Endothelial cell of umbilical vein (primary cell): ENCODE data around the gene BANK1.
"Not testable (repeated sequence)": the region's sequence is repeated elsewhere in the genome, so short reads cannot be mapped to it uniquely, and the experiment has no call there.

ENCODE experiments used
- EZH2 ChIP-seq: IDR thresholded peaks from 2 replicates; pipeline ENCODE4 v1.6.1; 2012; ENCODE audit warnings: borderline replicate concordance, low read depth, mild to moderate bottlenecking, moderate library complexity, low read length, inconsistent platforms; ENCODE audit not compliant: severe bottlenecking
- JUN ChIP-seq: IDR thresholded peaks from 2 replicates; pipeline ENCODE4 v1.6.1; 2011; ENCODE audit warnings: borderline replicate concordance, low read depth; ENCODE audit not compliant: insufficient read length, insufficient read depth
- POLR2AphosphoS5 ChIP-seq: IDR thresholded peaks from 2 replicates; pipeline ENCODE4 v1.6.1; 2012; ENCODE audit warnings: low read depth, mild to moderate bottlenecking, control low read depth, low read length, moderate library complexity; ENCODE audit not compliant: insufficient read depth
- TF ChIP-seq, protein P1 (sequence below), 2 donors: IDR thresholded peaks; 1 replicate in 1 of 2; 2 replicates in 1 of 2; pipeline ENCODE4 v1.5.1; 2011; ENCODE audit warnings: low read length in 2 of 2, mild to moderate bottlenecking in 2 of 2, moderate library complexity in 2 of 2, control low read depth in 1 of 2, inconsistent platforms in 1 of 2, low read depth in 1 of 2; ENCODE audit not compliant: insufficient read depth in 1 of 2; ENCODE audit errors: extremely low read depth in 1 of 2
- TF ChIP-seq, protein P2 (sequence below): IDR thresholded peaks from 2 replicates; pipeline ENCODE4 v1.6.1; 2011; ENCODE audit not compliant: insufficient read depth, insufficient read length

DNA sequence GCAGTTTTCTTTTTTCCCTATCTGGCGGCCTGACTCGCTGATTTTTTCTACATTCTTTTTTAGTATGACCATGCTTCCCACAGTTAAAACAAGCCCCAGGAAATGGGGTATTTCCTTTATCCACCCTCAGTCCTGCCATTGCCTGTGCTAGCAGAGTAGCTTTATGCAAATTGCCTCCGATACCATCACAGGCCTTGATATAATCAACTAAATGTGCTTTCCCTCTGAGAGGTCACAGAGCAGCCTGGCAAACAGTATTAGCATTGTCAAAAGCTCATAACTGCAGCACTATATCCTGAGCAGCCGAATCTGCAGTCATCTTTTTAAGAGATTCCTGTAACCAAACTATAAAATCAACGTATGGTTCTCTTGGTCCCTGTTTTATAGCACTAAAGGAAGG is 115.0 kb downstream of the BANK1 start:
- TF ChIP-seq, protein P1, sequence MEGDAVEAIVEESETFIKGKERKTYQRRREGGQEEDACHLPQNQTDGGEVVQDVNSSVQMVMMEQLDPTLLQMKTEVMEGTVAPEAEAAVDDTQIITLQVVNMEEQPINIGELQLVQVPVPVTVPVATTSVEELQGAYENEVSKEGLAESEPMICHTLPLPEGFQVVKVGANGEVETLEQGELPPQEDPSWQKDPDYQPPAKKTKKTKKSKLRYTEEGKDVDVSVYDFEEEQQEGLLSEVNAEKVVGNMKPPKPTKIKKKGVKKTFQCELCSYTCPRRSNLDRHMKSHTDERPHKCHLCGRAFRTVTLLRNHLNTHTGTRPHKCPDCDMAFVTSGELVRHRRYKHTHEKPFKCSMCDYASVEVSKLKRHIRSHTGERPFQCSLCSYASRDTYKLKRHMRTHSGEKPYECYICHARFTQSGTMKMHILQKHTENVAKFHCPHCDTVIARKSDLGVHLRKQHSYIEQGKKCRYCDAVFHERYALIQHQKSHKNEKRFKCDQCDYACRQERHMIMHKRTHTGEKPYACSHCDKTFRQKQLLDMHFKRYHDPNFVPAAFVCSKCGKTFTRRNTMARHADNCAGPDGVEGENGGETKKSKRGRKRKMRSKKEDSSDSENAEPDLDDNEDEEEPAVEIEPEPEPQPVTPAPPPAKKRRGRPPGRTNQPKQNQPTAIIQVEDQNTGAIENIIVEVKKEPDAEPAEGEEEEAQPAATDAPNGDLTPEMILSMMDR (IDR thresholded peaks at IDR 0.05; ENCODE audit: extremely low read depth in 1 of 2, insufficient read depth in 1 of 2, low read depth in 1 of 2, low read length in 2 of 2), result not testable (repeated sequence)
- not testable (repeated sequence) for TF ChIP-seq EZH2, JUN, POLR2AphosphoS5
- TF ChIP-seq, protein P2, sequence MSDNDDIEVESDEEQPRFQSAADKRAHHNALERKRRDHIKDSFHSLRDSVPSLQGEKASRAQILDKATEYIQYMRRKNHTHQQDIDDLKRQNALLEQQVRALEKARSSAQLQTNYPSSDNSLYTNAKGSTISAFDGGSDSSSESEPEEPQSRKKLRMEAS, result not testable (repeated sequence)
